ENCODE measurements around the gene CENPP.
"Not testable (repeated sequence)": the region's sequence is repeated elsewhere in the genome, so short reads cannot be mapped to it uniquely, and the experiment has no call there.

The CENPP gene

DNA sequence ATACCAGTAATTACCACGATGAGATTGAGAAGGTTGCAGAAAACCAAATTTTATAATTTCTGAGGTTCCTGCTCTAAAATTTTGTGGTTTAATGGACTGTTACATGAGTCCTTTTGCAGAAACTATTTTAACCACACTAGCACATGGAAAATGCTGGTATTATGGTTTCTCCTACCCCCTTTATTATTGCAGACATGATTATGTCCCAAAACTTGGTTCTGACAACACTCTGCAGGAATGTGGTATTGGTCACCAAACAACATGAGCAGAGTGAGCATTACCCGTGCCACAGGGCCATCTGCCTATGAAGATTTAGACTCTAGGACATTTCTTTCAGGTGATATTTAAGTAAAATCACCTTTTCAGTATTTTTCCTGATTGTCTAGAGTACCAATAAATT lies 212.8 kb downstream of the CENPP start:
- DNase-seq (ENCODE audit: low spot score): peak; percentile 68

DNA sequence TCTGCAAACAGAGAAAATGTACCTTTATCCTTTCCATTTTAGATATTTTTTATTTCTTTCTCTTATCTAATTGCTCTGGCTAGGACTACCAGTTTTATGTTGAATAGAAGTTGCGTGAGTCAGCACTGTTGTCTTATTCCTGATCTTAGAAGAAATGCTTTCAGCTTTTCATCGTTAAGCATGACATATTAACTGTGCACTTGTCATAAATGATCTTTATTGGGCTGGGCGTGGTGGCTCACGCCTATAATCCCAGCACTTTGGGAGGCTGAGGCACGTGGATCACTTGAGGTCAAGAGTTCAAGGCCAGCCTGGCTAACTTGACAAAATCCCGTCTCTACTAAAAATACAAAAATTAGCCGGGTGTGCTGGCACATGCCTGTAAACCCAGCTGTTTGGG lies 218.2 kb downstream of the CENPP start:
- no peak for DNase-seq (ENCODE audit: low spot score)

DNA sequence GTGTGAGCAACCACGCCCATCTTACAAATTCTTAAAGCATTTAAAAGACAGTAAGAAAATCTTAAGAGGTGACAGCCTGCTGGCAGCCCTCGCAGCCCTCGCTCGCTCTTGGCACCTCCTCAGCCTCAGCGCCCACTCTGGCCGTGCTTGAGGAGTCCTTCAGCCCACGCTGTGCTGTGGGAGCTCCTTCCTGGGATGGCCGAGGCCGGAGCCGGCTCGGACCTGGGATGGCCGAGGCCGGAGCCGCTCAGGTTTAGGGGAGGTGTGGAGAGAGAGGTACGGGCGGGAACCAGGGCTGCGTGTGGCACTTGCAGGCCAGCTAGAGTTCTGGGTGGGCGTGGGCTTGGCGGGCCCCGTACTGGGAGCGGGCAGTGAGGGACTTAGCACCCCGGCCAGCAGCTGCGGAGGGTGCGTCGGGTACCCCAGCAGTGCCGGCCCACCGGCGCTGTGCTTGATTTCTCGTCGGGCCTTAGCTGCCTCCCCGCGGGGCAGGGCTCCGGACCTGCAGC lies 219.3 kb downstream of the CENPP start:
- DNase-seq (ENCODE audit: low spot score): no peak

DNA sequence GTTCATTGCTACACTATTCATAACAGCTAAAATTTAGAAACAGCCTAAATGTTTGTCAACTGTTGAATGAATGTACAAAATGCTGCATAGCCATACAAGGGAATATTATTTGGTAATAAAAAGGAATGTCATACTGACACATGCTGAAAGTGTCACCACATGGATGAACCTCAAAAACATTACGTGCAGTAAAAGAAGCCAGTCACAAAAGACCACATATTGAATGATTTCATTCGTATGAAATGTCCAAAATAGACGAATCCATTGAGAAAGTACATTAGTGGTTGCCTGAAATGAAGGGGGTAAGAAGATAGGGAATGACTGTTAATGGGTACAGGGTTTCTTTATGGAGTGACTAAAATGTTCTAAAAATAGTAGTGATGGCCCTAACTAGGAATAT lies 221.6 kb downstream of the CENPP start:
- no peak for DNase-seq (ENCODE audit: low spot score)

DNA sequence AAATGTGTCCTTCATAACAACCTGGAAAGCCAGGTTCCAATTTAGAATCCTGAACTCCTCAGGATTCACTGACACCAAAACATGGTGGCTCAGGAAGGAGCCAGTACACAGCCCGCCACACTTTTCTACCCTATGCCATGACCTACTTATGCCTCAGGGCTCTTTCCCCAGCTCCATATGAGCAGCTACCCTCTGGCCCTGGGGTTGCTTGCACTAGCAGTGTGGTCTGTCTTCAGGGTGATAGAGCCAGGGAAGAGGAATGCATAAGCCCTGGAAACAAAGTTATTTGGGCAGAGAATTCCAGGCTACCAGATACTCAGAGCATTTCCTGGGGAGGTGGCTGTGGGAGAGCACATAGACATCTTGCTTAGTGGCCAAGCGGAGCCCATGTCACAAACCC lies 225.0 kb downstream of the CENPP start:
- DNase-seq (ENCODE audit: low spot score): no peak

DNA sequence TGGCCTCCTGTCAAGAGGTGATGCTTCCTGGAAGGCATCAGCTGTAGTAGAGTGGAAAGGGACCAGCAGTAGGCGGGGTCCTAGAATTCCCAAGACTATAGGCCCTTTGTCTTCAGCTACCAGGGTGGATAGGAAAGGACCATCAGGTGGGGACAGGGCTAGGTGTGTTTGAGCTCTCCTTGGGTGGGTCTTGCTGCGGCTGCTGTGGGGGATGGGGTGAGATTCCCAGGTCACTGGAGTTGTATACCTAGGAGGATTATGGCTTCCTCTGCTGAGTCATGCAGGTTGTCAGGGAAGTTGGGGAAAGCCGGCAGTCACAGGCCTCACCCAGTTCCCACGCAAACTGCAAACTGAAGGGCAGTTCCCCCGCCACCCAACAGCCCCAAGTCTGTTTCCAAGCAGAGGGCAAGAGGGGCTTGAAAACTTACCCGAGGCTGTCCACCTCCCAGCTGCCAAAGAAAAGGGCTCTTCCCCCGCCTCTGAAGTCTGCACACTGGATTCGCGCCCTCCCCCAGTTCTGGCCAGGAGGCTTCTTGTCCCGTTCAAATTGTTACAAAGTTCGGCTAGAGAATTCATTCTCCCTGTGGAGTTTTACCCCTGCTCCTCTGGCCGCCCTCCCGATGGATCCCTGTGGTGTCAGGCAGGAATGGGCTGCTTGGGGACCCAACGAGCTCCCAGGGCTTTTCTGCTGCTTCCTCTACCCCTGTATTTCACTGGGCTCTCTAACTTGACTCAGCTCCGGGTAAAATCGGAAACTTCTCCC lies 233.0 kb downstream of the CENPP start:
- no peak for DNase-seq (ENCODE audit: low spot score)

DNA sequence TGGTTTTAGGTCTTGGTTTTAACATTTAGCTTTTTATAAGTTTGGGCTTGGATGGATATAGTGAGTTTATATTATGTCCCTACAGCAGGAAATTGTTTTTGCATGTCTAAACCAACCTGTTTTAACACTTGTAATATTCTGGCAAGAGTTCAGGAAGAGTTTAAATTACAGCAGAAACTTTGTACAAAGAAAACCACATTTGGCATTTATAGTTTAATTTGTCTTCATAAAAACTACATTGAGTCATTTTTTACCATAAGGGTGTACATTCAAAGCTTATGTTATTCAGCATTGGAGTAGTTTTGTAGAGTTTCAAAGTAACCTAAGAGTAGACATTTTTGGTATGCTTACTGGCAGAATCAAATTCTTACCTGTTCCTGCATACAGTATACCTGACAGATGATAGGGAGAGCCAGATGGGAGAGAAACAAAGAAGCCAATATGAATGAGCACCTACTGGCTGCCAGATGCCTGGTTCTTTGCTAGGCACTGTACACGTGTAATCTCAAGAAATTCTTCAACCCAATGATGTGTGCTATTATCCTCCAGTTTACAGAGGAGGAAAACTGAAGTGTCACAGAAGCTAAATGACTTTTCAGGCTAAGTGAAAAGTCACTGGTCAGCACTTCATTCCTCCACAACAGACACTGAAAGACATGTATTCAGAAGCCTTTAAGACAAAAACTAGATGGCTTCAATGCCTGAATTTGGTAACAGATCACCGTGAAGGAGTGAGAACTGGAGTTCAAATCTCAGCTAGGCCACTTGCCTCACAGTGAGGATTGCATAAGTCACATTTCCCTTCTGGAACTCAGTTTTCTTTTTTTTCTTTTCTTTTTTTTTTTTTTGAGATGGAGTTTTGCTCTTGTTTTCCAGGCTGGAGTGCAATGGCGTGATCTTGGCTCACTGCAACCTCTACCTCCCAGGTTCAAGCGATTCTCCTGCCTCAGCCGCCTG lies 235.9 kb downstream of the CENPP start:
- DNase-seq (ENCODE audit: low spot score): no peak

DNA sequence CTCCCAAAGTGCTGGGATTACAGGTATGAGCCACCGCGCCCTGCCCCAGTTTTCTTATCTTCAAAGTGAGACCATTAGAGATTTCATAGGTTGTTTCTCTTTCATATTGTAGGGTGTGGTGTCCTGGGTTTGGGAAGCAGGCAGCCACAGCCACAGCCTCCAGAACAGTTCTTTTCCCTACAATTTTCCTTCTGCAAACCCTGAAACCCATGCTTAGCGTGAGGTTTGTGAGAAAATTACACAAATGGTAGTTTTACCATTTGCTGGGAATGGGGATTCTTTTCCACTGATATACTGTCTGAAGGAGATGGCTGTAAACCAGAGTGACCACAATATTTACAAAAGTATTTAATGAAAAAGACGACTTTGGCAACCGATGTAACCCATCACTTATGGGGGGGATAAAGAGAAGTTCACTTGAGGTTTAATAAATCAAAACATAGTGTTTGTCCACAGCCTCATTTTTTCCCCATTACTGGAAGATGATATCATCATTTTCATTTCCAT lies 236.8 kb downstream of the CENPP start:
- no peak for DNase-seq (ENCODE audit: low spot score)

DNA sequence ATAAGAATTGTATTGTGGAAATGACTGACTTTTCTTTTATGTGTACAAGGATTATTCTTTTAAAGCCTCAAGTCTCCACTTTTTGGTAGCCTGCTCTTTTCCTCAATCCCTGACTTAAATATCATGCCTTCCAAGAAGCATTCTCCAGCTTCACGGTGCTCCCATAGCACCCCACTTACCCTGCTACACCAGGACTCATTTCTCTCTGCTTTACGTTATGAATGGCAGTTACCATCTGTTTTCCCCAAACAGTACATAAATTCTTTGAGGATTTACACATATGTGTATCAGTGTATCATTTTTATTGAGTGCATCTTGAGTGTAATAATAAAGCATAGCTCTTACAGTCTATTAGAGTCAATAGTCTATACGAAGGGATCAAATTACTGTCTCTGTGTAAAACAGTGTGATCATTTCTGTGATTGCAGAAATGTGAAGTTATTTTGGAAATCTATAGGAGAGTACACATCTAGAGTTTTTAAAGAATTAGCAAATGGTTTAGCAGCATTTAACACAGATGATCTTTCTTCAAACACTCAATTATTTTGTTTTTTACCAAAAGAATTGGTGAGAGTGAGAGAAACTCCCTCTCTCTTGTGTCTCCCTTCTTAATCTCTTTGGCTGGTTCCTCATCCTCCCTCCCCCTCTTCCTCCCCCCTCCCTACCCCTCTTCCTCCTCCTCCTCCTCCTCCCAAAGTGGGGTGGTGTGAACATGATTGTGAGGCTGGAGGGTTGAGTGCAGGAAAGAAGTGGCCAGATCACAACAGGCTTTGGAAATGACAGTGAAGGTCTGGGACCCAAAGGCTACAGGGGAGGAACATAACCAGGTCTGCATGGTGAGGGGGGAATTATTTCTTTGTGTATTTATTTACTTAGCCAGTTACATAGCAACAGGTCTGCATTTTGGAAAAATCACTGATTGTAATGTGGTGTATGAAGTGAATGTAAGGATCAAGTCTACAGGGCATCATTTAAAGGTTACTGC lies 237.7 kb downstream of the CENPP start:
- no peak for DNase-seq (ENCODE audit: low spot score)

DNA sequence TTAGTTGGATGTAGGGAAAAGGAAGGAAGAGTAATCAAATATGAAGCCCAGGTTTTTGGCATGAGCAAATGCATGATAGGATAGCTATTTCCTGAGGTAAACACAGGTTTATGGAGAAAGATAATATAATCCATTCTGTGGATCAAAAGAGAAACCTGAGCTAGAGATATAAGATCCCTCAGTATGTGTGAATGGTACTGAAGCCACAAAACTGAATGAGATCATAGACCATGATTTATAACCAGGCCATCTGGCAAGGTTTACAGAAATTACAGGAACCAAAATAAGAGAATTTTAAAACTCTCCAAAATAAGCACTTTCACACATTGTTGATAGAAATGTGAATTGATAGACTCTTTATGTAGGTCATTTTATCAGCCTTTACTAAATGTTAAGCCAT lies 238.8 kb downstream of the CENPP start:
- DNase-seq (ENCODE audit: low spot score): no peak

DNA sequence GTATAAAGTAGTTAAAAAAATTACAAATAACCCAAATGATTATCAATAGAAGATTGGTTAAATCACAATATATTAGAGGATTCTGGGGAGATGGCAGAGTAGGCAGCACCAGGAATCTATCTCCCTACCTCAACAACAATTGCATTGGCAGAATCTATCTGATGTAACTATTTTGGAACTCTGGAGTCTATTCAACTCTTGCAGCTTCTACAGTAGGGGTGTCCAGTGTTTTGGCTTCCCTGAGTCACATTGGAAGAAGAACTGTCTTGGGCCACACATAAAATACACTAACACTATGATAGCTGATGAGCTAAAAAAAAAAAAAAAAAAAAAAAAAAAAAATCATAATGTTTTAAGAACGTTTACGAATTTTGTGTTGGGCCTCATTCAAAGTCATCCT lies 239.2 kb downstream of the CENPP start:
- DNase-seq (ENCODE audit: low spot score): no peak

DNA sequence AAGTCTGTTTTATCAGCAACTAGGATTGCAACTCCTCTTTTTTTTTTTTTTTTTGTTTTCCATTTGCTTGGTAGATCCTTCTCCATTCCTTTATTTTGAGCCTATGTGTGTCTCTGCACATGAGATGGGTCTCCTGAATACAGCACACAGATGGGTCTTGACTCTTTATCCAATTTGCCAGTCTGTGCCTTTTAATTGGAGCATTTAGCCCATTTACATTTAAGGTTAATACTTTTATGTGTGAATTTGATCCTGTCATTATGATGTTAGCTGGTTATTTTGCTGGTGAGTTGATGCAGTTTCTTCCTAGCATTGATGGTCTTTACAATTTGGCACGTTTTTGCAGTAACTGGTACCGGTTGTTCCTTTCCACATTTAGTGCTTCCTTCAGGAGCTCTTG lies 246.1 kb downstream of the CENPP start:
- DNase-seq (ENCODE audit: low spot score): not testable (repeated sequence)

DNA sequence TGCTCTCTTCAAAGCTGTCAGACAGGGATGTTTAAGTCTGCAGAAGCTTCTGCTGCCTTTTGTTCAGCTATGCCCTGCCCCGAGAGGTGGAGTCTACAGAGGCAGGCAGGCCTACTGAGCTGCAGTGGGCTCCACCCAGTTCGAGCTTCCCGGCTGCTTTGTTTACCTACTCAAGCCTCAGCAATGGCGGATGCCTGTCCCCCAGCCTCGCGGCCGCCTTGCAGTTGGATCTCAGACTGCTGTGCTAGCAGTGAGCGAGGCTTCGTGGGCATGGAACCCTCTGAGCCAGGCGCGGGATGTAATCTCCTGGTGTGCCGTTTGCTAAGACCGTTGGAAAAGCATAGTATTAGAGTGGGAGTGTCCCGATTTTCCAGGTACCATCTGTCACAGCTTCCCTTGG lies 247.9 kb downstream of the CENPP start:
- not testable (repeated sequence) for DNase-seq (ENCODE audit: low spot score)

DNA sequence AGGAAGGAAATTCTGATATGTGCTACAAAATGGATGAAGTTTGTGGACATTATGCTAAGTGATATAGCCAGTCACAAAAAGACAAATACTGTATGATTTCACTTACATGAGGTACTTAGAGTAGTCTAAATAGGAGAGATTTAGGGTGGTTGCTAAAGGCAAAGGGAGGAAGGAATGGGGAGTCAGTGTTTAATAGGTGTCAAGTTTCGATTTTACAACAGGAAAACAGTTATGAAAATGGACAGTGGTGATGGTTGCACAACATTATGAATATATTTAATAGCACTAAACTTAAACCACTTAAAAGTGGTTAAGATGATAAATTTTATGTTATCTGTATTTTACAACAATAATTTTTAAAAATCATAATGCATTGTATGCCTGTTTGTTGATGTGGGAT lies 250.4 kb downstream of the CENPP start:
- DNase-seq (ENCODE audit: low spot score): no peak

DNA sequence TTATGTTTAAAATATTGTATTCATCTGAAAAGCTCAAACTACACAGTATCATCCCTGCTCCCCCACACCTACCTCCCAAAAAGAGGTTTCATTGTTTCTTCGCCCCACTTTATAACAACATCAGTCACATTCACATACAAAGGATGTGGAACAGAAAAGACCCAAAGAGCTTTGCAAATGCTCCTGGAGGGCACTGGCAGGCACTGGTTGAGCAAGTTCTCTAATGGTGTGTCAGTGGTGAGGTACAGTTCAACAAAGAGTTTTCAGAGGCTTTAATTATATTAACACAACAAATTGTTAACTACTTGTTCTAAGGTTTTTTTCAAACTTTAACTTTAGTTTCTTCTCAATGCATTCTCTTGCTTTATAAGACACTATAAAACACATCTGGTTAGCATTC lies 264.2 kb downstream of the CENPP start:
- no peak for DNase-seq (ENCODE audit: low spot score)

DNA sequence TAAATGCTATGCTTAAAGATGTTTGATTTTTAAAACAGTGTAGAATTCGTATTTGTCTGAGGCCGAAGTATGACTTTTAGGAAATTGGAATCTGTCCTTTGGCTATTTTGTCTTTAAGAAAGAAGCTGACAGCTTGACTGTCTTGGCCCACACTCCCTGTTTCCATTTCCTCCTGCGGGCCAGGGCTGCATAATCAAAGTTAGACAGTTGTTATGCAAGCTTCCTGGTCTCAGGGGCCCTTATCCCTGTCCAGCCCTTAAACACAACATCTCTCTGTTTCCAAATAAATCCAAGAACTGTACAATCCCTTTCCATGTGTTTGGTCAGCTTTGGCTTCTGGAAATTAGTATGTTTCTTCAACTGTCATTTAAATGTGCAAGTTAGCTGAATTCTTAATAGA lies 264.6 kb downstream of the CENPP start:
- DNase-seq (ENCODE audit: low spot score): no peak

DNA sequence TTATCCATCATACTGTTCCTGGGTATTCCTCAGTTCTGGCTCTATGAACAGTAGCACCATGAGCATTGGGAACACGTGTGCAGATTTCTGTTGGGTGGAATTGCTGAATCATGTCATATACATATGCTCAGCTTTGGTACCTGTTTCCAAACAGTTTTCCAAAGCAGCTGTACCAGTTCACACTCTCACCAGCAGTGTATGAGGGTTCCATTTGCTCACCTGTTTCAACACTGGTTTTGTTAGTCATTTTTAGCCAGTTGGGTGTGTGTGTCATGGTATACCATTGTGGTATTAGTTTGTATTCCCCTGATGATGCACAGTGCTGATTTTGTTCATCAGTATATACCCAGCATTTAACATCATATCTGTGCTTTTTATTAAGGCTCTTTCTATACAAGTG lies 266.8 kb downstream of the CENPP start:
- no peak for DNase-seq (ENCODE audit: low spot score)

DNA sequence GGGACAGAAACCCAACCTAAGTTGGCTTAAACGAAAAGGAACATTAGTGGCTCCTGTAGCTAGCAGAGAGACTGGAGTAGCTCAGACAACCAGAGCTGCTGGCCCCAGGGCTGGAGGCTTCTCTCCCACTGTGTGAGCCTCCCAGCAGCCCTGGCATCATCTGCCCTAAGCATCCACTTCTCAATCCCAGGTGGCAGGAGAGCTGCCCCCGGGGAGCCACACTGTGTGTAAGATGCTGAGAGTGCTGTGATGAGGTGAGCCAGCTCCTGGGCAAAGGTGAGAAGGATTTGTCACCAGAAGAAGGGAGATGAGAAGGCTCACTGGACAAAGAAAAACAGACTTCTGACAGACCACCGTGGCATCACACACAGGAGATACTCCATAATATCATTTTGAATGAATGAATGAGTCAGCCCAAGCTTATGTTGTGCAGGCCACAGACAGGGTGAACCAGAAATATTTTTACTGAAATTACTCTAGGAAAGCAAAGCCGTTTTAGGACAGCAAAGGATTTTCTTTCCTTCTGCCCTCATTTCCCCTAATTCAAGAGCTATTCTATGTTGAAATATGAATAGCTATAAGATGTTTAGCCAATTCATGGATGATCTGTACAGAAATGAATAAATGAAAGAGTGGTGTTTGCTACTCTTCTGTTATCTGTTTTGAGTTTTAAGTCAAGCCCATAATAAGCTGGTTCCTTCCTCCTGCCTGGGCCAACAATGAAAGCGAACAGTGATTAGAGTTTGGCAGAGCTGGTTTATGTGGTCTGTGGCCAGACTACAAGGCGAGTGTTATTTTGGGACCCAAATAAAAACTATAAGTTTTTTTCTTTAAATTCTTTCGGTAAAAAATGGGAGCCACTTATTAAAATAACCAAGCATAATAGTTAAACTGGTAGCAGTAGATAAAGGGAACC lies 267.5 kb downstream of the CENPP start:
- DNase-seq (ENCODE audit: low spot score): no peak

DNA sequence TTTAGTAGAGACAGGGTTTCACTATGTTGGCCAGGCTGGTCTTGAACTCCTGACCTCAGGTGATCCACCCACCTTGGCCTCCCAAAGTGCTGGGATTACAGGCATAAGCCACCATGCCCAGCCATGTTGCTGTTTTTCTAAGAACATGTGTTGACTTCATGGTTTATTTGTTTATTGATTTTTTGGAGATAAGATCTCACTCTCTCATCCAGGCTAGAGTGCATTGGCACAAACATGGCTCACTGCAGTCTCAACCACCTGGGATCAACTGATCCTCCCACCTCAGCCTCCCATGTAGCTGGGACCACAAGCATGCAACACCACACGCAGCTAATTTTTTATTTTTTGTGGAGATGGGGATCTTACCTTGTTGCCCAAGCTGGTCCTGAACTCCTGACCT lies 269.3 kb downstream of the CENPP start:
- not testable (repeated sequence) for DNase-seq (ENCODE audit: low spot score)

DNA sequence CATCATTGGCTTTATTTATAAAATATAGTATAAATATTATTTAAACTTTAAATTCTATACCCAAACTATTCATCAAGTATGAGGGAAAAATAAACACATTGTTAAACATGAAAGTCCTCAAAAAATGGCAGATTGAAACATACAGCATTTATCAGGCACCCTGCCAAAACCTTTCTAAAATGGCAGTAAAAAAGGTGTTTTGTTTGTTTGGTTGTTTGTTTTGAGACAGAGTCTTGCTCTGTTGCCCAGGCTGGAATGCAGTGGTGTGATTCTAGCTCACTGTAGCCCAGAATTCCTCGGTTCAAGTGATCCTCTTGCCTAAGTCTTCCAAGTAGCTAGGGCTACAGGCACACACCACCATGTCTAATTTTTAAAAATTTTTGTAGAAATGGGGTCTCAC lies 270.2 kb downstream of the CENPP start:
- no peak for DNase-seq (ENCODE audit: low spot score)

DNA sequence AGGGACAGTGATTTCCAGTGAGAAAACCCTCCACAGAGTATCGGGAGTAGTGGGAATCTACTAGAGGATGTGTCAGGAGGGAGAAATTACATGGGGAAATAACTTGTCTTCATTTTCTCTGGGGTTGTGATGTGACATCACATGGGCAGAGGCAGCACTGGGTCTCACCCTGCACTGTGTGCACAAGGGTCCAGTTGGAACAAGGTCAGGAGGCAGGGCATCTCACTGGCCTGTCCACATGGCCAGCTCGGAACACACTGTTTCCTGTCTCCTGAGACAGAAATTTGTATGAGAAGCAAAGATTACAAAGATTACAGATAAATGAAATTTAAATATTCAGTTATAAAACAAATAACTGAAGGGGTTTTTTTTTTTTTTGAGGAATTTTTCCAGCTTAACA lies 272.6 kb downstream of the CENPP start:
- no peak for DNase-seq (ENCODE audit: low spot score)

Measured in hepatic stellate cell (primary cell).